ENCODE results near the gene ENOPH1. TPM values are rescaled to one million over a fixed set of nuclear protein-coding genes. Genes with fewer than 3 reads are reported as not detected.
"Not testable (repeated sequence)": the region's sequence is repeated elsewhere in the genome, so short reads cannot be mapped to it uniquely, and the experiment has no call there.

Gene ENOPH1
- total RNA-seq, 1 experiment from 2014 or later: 22.3 TPM

GRCh38 chr4:82469791-82470345 is 39.5 kb downstream of the ENOPH1 start:
- no TSS peak for BruUV-seq (replicated peaks)
- Histone ChIP-seq H2AFZ (no peak overlapping the region), H3K36me3 (ENCODE audit: low read depth) (no peaks in the 10 kb centered on the region), H3K79me2 (ENCODE audit: low read depth) (no peaks in the 10 kb centered on the region), H4K20me1 (ENCODE audit: insufficient read depth) (no peaks in the 10 kb centered on the region), H3K4me1 (replicated peaks; ENCODE audit: insufficient read depth) (no peaks in the 10 kb centered on the region), H3K27ac (no peak overlapping the region), H3K4me3 (no peak overlapping the region), H3K9me2 (ENCODE audit: insufficient read depth) (no peaks in the 10 kb centered on the region), H3K27me3 (ENCODE audit: insufficient read depth, low read depth) (no peaks in the 10 kb centered on the region), H3K4me2 (no peak overlapping the region), H3K9me3 (ENCODE audit: insufficient read depth, low read depth) (no peaks in the 10 kb centered on the region), H3F3A (ENCODE audit: insufficient read depth, low read depth) (no peaks in the 10 kb centered on the region)
- DNase-seq: no peak
- ChIA-PET CTCF (no interaction called here), POLR2A (ENCODE audit: unreplicated experiment) (interaction anchor here (0.5 to 0.6 kb wide), 2 partner anchors 413 to 577 kb away, joined by 4 to 9 read pairs; no protein-coding TSS in a partner anchor)
- TF ChIP-seq EZH2 (IDR thresholded peaks at IDR 0.05; ENCODE audit: low read depth): no peak
- no peak for TF ChIP-seq CTCF (conservative IDR thresholded peaks at IDR 0.05)
- intact Hi-C loops (cut with micrococcal nuclease; ENCODE audit: unreplicated experiment): loop anchor here (10.0 kb wide), 4 partner anchors 95 to 795 kb away; partner anchors contain the start of gene TMEM150C

- H3K4me1 ChIP-seq (replicated peaks; ENCODE audit: insufficient read depth); BruUV-seq (replicated peaks); H3K79me2 ChIP-seq (ENCODE audit: low read depth); CTCF ChIA-PET; H2AFZ ChIP-seq; POLR2A ChIA-PET (ENCODE audit: unreplicated experiment); H3K4me2 ChIP-seq; H4K20me1 ChIP-seq (ENCODE audit: insufficient read depth); H3K9me3 ChIP-seq (ENCODE audit: insufficient read depth, low read depth); H3K27me3 ChIP-seq (ENCODE audit: insufficient read depth, low read depth); H3K27ac ChIP-seq; H3K9me2 ChIP-seq (ENCODE audit: insufficient read depth); H3F3A ChIP-seq (ENCODE audit: insufficient read depth, low read depth); H3K4me3 ChIP-seq; DNase-seq; H3K36me3 ChIP-seq (ENCODE audit: low read depth); intact Hi-C loops (cut with micrococcal nuclease; ENCODE audit: unreplicated experiment): not testable (repeated sequence)
Measured at GRCh38 chr4:82473080-82473479, 42.7 kb downstream of the ENOPH1 start.

- Histone ChIP-seq H3K79me2 (ENCODE audit: low read depth) (no peaks in the 10 kb centered on the region), H3K4me2 (no peak overlapping the region), H3F3A (ENCODE audit: insufficient read depth, low read depth) (no peaks in the 10 kb centered on the region), H3K27ac (no peak overlapping the region), H3K27me3 (ENCODE audit: insufficient read depth, low read depth) (no peaks in the 10 kb centered on the region), H4K20me1 (ENCODE audit: insufficient read depth) (no peaks in the 10 kb centered on the region), H2AFZ (no peak overlapping the region), H3K9me2 (ENCODE audit: insufficient read depth) (no peaks in the 10 kb centered on the region), H3K9me3 (ENCODE audit: insufficient read depth, low read depth) (no peaks in the 10 kb centered on the region), H3K36me3 (ENCODE audit: low read depth) (no peaks in the 10 kb centered on the region), H3K4me1 (replicated peaks; ENCODE audit: insufficient read depth) (no peaks in the 10 kb centered on the region), H3K4me3 (no peak overlapping the region)
- no peak for DNase-seq
- intact Hi-C loops (cut with micrococcal nuclease; ENCODE audit: unreplicated experiment): no loop called here
- TF ChIP-seq CTCF (conservative IDR thresholded peaks at IDR 0.05) (no peak), EZH2 (IDR thresholded peaks at IDR 0.05; ENCODE audit: low read depth) (no peak)
- CTCF ChIA-PET: no interaction called here
- POLR2A ChIA-PET (ENCODE audit: unreplicated experiment): no interaction called here
- BruUV-seq (replicated peaks): no TSS peak
Measured at GRCh38 chr4:82473621-82474164, 43.3 kb downstream of the ENOPH1 start.

GRCh38 chr4:82475931-82476330 is 45.5 kb downstream of the ENOPH1 start:
- H3K79me2 ChIP-seq (ENCODE audit: low read depth); H2AFZ ChIP-seq; H3F3A ChIP-seq (ENCODE audit: insufficient read depth, low read depth); H3K4me3 ChIP-seq; DNase-seq; H3K27me3 ChIP-seq (ENCODE audit: insufficient read depth, low read depth); POLR2A ChIA-PET (ENCODE audit: unreplicated experiment); BruUV-seq (replicated peaks); H3K27ac ChIP-seq; H4K20me1 ChIP-seq (ENCODE audit: insufficient read depth); CTCF ChIA-PET; H3K9me3 ChIP-seq (ENCODE audit: insufficient read depth, low read depth); H3K9me2 ChIP-seq (ENCODE audit: insufficient read depth); intact Hi-C loops (cut with micrococcal nuclease; ENCODE audit: unreplicated experiment); H3K4me2 ChIP-seq; H3K4me1 ChIP-seq (replicated peaks; ENCODE audit: insufficient read depth); H3K36me3 ChIP-seq (ENCODE audit: low read depth): not testable (repeated sequence)

GRCh38 chr4:82477469-82477868 is 47.1 kb downstream of the ENOPH1 start:
- H3K9me3 ChIP-seq (ENCODE audit: insufficient read depth, low read depth); intact Hi-C loops (cut with micrococcal nuclease; ENCODE audit: unreplicated experiment); H3K27me3 ChIP-seq (ENCODE audit: insufficient read depth, low read depth); CTCF ChIA-PET; H4K20me1 ChIP-seq (ENCODE audit: insufficient read depth); DNase-seq; H3K9me2 ChIP-seq (ENCODE audit: insufficient read depth); H2AFZ ChIP-seq; BruUV-seq (replicated peaks); H3K27ac ChIP-seq; H3K4me2 ChIP-seq; H3K79me2 ChIP-seq (ENCODE audit: low read depth); POLR2A ChIA-PET (ENCODE audit: unreplicated experiment); H3K4me1 ChIP-seq (replicated peaks; ENCODE audit: insufficient read depth); H3K36me3 ChIP-seq (ENCODE audit: low read depth); H3F3A ChIP-seq (ENCODE audit: insufficient read depth, low read depth); H3K4me3 ChIP-seq: not testable (repeated sequence)
